OCI-LY3 (cell line): ENCODE measurements around the gene SPATA17.

Experiments used
- H2AFZ ChIP-seq: fragments of 200-600, 300-600 bp; shearing (Covaris generic); 2 replicates; pipeline ENCODE4 v1.6.0; 2014; ENCODE audit warnings: antibody characterized with exemption, low read depth, low read length
- H3K27ac ChIP-seq: fragments of 200-600, 300-600 bp; sonication (generic); 2 replicates; pipeline ENCODE4 v1.5.1; 2014; ENCODE audit warnings: mild to moderate bottlenecking, low read length, moderate library complexity, mixed read lengths
- H3K27me3 ChIP-seq: fragments of 200-600, 300-600 bp; sonication (generic); 2 replicates; pipeline ENCODE4 v1.6.1; 2014; ENCODE audit warnings: low read depth, low read length, mixed read lengths
- H3K36me3 ChIP-seq: fragments of 200-600, 300-600 bp; sonication (generic); replicated peaks from 2 replicates; pipeline ENCODE3; 2014; ENCODE audit warnings: low read depth, low read length, mixed read lengths
- H3K4me1 ChIP-seq: fragments of 300-600, 200-600 bp; sonication (generic); 2 replicates; pipeline ENCODE4 v1.6.1; 2014; ENCODE audit warnings: low read length, mixed read lengths
- H3K4me2 ChIP-seq: fragments of 200-600, 300-600 bp; sonication (generic); 2 replicates; pipeline ENCODE4 v1.6.1; 2014; ENCODE audit warnings: low read length, mixed read lengths
- H3K4me3 ChIP-seq: fragments of 300-600, 200-600 bp; sonication (generic); 2 replicates; pipeline ENCODE4 v1.5.1; 2014; ENCODE audit warnings: antibody characterized with exemption, mild to moderate bottlenecking, low read length, moderate library complexity
- H3K79me2 ChIP-seq: fragments of 300-600, 200-600 bp; shearing (Covaris generic); 2 replicates; pipeline ENCODE4 v1.6.1; 2014; ENCODE audit warnings: mild to moderate bottlenecking, low read length, mixed read lengths
- H3K9ac ChIP-seq: fragments of 300-600, 200-600 bp; shearing (Covaris generic); 2 replicates; pipeline ENCODE4 v1.6.0; 2014; ENCODE audit warnings: mild to moderate bottlenecking, low read length, moderate library complexity
- H3K9me3 ChIP-seq: fragments of 200-600, 300-600 bp; shearing (Covaris generic); 2 replicates; pipeline ENCODE4 v1.6.1; 2014; ENCODE audit warnings: low read length, mixed read lengths; ENCODE audit not compliant: insufficient read depth
- H4K20me1 ChIP-seq: fragments of 200-600, 300-600 bp; sonication (generic); 2 replicates; pipeline ENCODE4 v1.6.1; 2016; ENCODE audit warnings: low read length, mixed read lengths; ENCODE audit not compliant: insufficient read depth
- CTCF ChIP-seq: fragments of 200-600, 300-600 bp; sonication (generic); IDR thresholded peaks from 2 replicates; pipeline ENCODE4 v1.5.1; 2014; ENCODE audit warnings: antibody characterized with exemption, low read length, low read depth
- EZH2phosphoT487 ChIP-seq: fragments of 200-600 bp; shearing (Covaris generic); IDR thresholded peaks from 2 replicates; pipeline ENCODE4 v1.6.1; 2018; ENCODE audit warnings: antibody characterized with exemption, mixed run types, low read depth

The SPATA17 gene

GRCh38 chr1:217875229-217875628 is 244.1 kb downstream of the SPATA17 start:
- H3K27me3 ChIP-seq: peaks cover 2% of the 10 kb centered on the region; the same call in 1 of the 2 replicates
- no peaks in the 10 kb centered on the region for H3K79me2 ChIP-seq
- H3K4me2 ChIP-seq: no peak overlapping the region
- H3K9ac ChIP-seq: no peak overlapping the region
- H2AFZ ChIP-seq: no peak overlapping the region
- H3K36me3 ChIP-seq: no peaks in the 10 kb centered on the region
- H3K4me3 ChIP-seq: no peak overlapping the region
- H3K27ac ChIP-seq: no peak overlapping the region
- no peaks in the 10 kb centered on the region for H4K20me1 ChIP-seq
- no peaks in the 10 kb centered on the region for H3K4me1 ChIP-seq
- TF ChIP-seq EZH2phosphoT487 (no peak), CTCF (no peak)
- H3K9me3 ChIP-seq: no peaks in the 10 kb centered on the region

- Histone ChIP-seq H3K36me3 (no peaks in the 10 kb centered on the region), H3K79me2 (no peaks in the 10 kb centered on the region), H4K20me1 (no peaks in the 10 kb centered on the region), H3K9ac (no peak overlapping the region), H3K9me3 (no peaks in the 10 kb centered on the region), H3K4me2 (no peak overlapping the region), H3K4me3 (no peak overlapping the region), H3K27me3 (peaks cover 2% of the 10 kb centered on the region; the same call in 1 of the 2 replicates), H3K4me1 (no peaks in the 10 kb centered on the region), H3K27ac (no peak overlapping the region), H2AFZ (no peak overlapping the region)
- no peak for TF ChIP-seq CTCF
- TF ChIP-seq EZH2phosphoT487: no peak
Observed at GRCh38 chr1:217876401-217876800, 245.3 kb downstream of the SPATA17 start.

- Histone ChIP-seq H3K79me2 (no peaks in the 10 kb centered on the region), H3K9ac (no peak overlapping the region), H3K4me2 (no peak overlapping the region), H3K27me3 (peaks cover 2% of the 10 kb centered on the region; the same call in 1 of the 2 replicates), H4K20me1 (no peaks in the 10 kb centered on the region), H2AFZ (no peak overlapping the region), H3K9me3 (no peaks in the 10 kb centered on the region), H3K4me1 (no peaks in the 10 kb centered on the region), H3K36me3 (no peaks in the 10 kb centered on the region), H3K4me3 (no peak overlapping the region), H3K27ac (no peak overlapping the region)
- TF ChIP-seq CTCF: no peak
- no peak for TF ChIP-seq EZH2phosphoT487
Observed at GRCh38 chr1:217876896-217877295, 245.8 kb downstream of the SPATA17 start.

GRCh38 chr1:217881131-217881543 is 250.0 kb downstream of the SPATA17 start:
- no peak overlapping the region for H3K27ac ChIP-seq
- H3K27me3 ChIP-seq: peaks cover 1% of the 10 kb centered on the region; the same call in 1 of the 2 replicates
- H3K36me3 ChIP-seq: no peaks in the 10 kb centered on the region
- H3K4me1 ChIP-seq: no peaks in the 10 kb centered on the region
- no peak overlapping the region for H3K4me2 ChIP-seq
- no peak overlapping the region for H2AFZ ChIP-seq
- no peak for TF ChIP-seq EZH2phosphoT487
- TF ChIP-seq CTCF: no peak
- H3K79me2 ChIP-seq: no peaks in the 10 kb centered on the region
- no peak overlapping the region for H3K4me3 ChIP-seq
- H3K9me3 ChIP-seq: no peaks in the 10 kb centered on the region; the same call in 1 of the 2 replicates
- H4K20me1 ChIP-seq: no peaks in the 10 kb centered on the region
- H3K9ac ChIP-seq: no peak overlapping the region
